Measurements from ENCODE around the gene RTN3. TPM values are rescaled to one million over a fixed set of nuclear protein-coding genes. Genes with fewer than 3 reads are reported as not detected.
A peak's percentile ranks its signal among the peaks of the same experiment; 100 is the strongest.
"Not testable (repeated sequence)": the region's sequence is repeated elsewhere in the genome, so short reads cannot be mapped to it uniquely, and the experiment has no call there.

The RTN3 gene
- polyA plus RNA-seq, 10 donors = 52.9 to 75.2 (median 62.4) TPM

GRCh38 chr11:63672936-63673539 is 8.3 kb upstream of the RTN3 start:
- DNase-seq = no peak

- no peak for DNase-seq
These were observed 7.7 kb upstream of the RTN3 start for GRCh38 chr11:63673579-63673978.

- DNase-seq = no peak
These were observed 423 bp upstream of the RTN3 start for GRCh38 chr11:63680834-63681320.

- DNase-seq = peak in 2 of 3 donors; percentile 51 to 78
These were observed 1.0 kb downstream of the RTN3 start for GRCh38 chr11:63682066-63683021.

- DNase-seq = peak in 2 of 3 donors; percentile 34 to 44
These were observed 2.1 kb downstream of the RTN3 start for GRCh38 chr11:63683133-63683991.

DNA sequence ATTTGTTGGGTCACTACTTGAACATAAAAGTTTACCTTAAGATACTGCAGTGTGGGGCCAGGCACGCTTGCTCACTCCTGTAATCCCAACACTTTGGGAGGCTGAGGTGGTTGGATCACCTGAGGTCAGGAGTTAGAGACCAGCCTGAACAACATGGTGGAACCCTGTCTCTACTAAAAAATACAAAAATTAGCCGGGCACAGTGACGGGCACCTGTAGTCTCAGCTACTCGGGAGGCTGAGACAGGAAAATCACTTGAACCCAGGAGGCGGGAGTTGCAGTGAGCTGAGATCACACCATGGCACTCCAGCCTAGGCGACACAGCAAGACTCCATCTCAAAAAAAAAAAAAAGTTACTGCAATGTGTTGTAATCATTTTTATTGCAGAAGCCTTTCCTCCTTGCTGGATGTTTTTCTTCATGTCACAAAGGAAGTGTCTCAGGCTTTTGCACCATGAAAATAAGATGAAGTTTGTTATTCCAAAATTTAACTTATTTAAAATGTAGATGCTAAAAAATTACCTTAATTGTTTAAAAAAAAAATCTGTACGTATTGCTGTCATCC is 3.9 kb downstream of the RTN3 start:
- not testable (repeated sequence) for DNase-seq

- peak in 1 of 3 donors; percentile 15 for DNase-seq
These were observed 5.6 kb downstream of the RTN3 start for GRCh38 chr11:63686926-63687325.

DNA sequence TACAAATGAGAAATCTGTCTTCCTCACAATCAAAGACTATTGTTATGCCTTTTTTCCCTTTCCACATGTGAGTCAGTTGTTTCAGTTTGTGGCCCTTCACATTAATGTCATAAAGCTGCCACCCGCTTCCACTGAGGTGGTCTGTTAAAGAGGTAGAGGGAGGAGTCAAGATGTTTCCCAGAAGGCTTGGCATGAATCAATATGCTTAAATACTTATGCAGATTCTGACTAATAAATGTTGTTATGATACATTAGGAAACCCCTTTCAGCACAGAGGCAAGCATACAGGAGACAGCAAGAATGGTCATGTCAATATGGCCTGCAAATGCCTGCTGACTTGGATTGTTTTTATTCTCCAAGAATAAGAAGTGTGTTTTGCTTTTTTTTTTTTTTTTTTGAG is 6.5 kb downstream of the RTN3 start:
- DNase-seq = no peak

DNA sequence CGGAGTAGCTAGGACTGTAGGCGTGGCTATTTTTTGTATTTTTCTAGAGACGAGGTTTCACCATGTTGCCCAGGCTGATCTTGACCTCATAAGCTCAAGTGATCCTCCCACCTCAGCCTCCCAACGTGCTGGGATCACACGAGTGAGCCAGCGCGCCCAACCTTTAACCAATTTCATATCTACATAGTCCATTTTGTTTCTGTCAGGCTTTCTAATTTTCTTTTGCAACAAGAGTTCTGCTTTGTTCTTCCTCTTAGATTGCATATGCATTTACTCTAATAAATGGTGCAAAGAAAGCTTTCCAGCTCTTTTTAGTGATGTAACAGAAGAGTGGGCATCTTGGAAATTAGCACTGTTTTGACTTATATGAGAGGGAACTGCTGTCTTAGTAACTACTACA is 13.3 kb downstream of the RTN3 start:
- DNase-seq = no peak

DNA sequence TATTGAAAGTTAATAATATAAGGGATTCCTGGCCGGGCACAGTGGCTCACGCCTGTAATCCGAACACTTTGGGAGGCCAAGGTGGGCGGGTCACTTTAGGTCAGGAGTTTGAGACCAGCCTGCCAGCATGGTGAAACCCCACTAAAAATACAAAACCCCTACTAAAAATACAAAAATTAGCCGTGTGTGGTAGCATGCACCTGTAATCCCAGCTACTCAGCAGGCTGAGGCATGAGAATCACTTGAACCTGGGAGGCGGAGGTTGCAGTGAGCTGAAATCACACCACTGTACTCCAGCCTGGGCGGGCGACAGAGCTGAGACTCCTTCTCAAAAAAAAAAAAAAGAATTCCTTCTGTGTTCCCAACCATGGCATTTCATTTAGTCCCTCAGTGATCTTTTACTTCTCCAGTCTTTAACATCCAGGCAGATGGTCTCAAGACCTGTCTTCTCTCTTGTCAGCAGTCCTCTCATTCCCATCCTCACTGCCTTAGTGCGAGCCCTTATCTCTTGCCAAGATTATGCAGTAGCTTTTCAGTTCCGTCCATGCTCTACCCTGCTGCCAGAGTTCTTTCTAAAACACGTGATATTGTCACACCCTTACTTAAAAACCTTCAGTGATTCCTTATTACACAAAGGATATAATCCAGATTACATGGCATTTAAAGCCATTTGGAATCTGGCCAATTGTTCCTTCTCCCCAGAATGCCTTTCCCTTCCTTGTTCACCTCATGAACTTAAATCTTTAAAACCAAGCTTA is 17.9 kb downstream of the RTN3 start:
- DNase-seq = peak in 1 of 3 donors; percentile 11

- DNase-seq = no peak
These were observed 18.6 kb downstream of the RTN3 start for GRCh38 chr11:63699896-63700295.

GRCh38 chr11:63705526-63705925 is 24.2 kb downstream of the RTN3 start:
- no peak for DNase-seq

GRCh38 chr11:63708764-63709163 is 27.5 kb downstream of the RTN3 start:
- no peak for DNase-seq

DNA sequence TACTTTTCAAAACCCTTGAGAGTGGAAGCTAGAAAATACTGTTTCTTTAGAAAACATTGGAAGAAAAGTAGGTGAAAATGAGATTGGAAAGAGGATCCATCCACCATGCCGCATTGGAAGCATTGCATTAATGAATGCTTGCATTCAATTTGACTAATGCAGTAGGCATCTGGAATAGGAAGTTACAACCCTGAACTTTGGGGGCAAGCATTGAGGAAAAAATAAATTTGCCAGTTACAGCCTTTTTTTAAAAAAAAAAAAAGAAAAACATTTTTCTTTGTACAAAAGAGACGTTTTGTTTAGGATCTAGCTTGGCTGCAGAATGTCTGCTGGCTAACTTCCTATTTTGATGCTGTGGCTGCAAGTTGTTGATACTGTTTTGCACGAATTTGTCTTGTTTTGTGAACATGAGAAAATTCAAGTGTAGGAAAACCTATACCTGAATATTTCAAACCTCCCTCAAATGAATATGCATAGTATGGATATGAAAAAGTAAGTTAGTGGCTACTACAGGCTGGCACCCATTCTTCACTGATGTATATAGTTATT is 28.1 kb downstream of the RTN3 start:
- DNase-seq = no peak

- DNase-seq = peak in 1 of 3 donors; percentile 21
These were observed 29.3 kb downstream of the RTN3 start for GRCh38 chr11:63710476-63711217.

DNA sequence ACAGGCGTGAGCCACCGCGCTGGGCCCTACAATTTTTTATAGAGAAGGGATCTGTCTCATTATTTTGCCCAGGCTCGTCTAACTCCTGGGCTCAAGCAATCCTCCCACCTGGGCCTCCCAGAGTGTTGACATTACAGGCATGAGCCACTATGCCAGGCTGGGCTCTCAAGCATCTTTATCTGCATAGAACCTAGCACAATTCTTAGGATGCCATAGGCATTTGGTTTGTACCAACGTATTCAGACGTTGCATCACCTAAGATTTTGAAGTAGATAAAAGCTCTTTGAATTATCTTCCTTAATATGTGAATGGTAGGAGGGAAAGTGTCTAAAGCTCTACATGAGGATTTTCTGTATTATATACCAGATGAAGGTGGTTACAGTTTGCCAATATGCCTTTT is 30.5 kb downstream of the RTN3 start:
- no peak for DNase-seq

DNA sequence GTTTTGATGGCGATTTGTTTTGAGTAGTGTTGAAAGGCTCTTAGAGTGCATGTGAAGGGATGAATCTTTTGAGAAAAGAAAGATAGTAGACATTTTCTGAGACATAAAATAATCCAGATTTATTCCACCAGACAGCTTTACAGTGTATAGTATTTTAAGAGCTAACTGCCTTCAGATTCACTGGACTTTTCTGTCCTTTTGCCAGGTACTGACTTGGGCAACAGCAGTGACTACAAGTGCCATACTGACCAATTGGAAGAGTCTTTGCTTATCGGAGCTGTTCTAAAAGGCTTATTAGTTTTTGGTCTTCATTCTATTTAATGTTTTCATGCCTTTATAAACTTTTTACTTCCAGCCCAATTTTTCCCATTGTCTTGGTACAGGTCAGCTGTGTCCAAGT is 32.5 kb downstream of the RTN3 start:
- DNase-seq = no peak

- no peak for DNase-seq
These were observed 34.7 kb downstream of the RTN3 start for GRCh38 chr11:63716046-63716445.

DNA sequence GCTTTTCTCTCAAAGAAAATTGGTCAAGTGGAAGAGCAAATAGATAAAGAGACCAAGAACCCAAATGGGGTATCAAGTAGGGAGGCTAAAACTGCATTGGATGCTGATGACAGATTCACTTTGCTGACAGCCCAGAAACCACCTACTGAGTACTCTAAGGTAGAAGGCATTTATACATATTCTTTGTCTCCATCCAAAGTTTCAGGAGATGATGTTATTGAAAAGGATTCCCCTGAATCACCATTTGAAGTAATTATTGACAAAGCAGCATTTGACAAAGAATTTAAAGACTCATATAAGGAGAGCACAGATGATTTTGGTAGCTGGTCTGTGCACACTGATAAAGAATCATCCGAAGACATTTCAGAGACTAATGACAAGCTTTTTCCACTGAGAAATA is 37.7 kb downstream of the RTN3 start:
- no peak for DNase-seq

GRCh38 chr11:63719987-63720386 is 38.7 kb downstream of the RTN3 start:
- DNase-seq = no peak

All from muscle of back (tissue), 11 donors.